CD14-positive monocyte (primary cell): ENCODE data around the gene ETFDH. TPM values are rescaled to one million over a fixed set of nuclear protein-coding genes. Genes with fewer than 3 reads are reported as not detected.
A peak's percentile ranks its signal among the peaks of the same experiment; 100 is the strongest.
"Not testable (repeated sequence)": the region's sequence is repeated elsewhere in the genome, so short reads cannot be mapped to it uniquely, and the experiment has no call there.

Experiments
- DNase-seq, 3 donors: peaks; one replicate each; pipeline ENCODE4 v3.0.0-alpha.2; 2011 to 2022
- H2AFZ ChIP-seq: 2 replicates; pipeline ENCODE4 v1.6.0; 2012; ENCODE audit warnings: mild to moderate bottlenecking, low read depth, low read length, inconsistent platforms; ENCODE audit not compliant: insufficient read depth, poor library complexity, severe bottlenecking
- H3K27ac ChIP-seq, 2 donors: 1 replicate in 1 of 2; 2 replicates in 1 of 2; pipeline ENCODE4 v1.5.1; 2012 to 2013; ENCODE audit warnings: low read length in 2 of 2, control low read depth in 1 of 2, inconsistent platforms in 1 of 2, low read depth in 1 of 2, mild to moderate bottlenecking in 1 of 2
- H3K27me3 ChIP-seq, 2 donors: one replicate each; pipeline versions ENCODE4 v1.6.0 to v1.6.1; 2011 to 2013; ENCODE audit warnings: low read length in 2 of 2; ENCODE audit not compliant: control insufficient read depth in 2 of 2, insufficient read depth in 2 of 2
- H3K36me3 ChIP-seq, 2 donors: replicated peaks in 1 of 2; 1 replicate in 1 of 2; 2 replicates in 1 of 2; pipeline versions ENCODE4 v1.5.1 to v1.6.1; 2012 to 2013; ENCODE audit warnings: low read length in 2 of 2, control low read depth in 1 of 2, inconsistent platforms in 1 of 2, mild to moderate bottlenecking in 1 of 2; ENCODE audit not compliant: insufficient read depth in 2 of 2, control insufficient read depth in 1 of 2
- H3K4me1 ChIP-seq, 2 donors: 1 replicate in 1 of 2; 2 replicates in 1 of 2; pipeline versions ENCODE4 v1.5.1 to v1.6.1; 2012 to 2013; ENCODE audit warnings: low read length in 2 of 2, control low read depth in 1 of 2, inconsistent platforms in 1 of 2, mild to moderate bottlenecking in 1 of 2, moderate library complexity in 1 of 2; ENCODE audit not compliant: insufficient read depth in 2 of 2, control insufficient read depth in 1 of 2
- H3K4me2 ChIP-seq: replicated peaks from 2 replicates; pipeline ENCODE3; 2012; ENCODE audit warnings: low read length, moderate library complexity, mild to moderate bottlenecking; ENCODE audit not compliant: poor library complexity, severe bottlenecking; ENCODE audit errors: extremely low read depth
- H3K4me3 ChIP-seq, 3 experiments: fragments of 200-600 bp in 1 of 3; sonication (generic) in 1 of 3; replicated peaks in 1 of 3; 1 replicate in 2 of 3; 2 replicates in 1 of 3; pipeline ENCODE4 v1.5.1; 2011 to 2013; ENCODE audit warnings: low read length in 3 of 3, mild to moderate bottlenecking in 3 of 3, control low read depth in 2 of 3, low read depth in 2 of 3, inconsistent platforms in 1 of 3, moderate library complexity in 1 of 3
- H3K79me2 ChIP-seq: 2 replicates; pipeline ENCODE4 v1.6.0; 2012; ENCODE audit warnings: mild to moderate bottlenecking, control low read depth, inconsistent platforms, low read length, moderate library complexity; ENCODE audit not compliant: insufficient read depth
- H3K9ac ChIP-seq: 2 replicates; pipeline ENCODE4 v1.6.0; 2017; ENCODE audit warnings: low read length, mild to moderate bottlenecking; ENCODE audit not compliant: insufficient read depth, poor library complexity, severe bottlenecking
- H3K9me3 ChIP-seq, 2 donors: replicated peaks in 1 of 2; 1 replicate in 1 of 2; 2 replicates in 1 of 2; pipeline versions ENCODE4 v1.5.1 to v1.6.1; 2012 to 2013; ENCODE audit warnings: low read length in 2 of 2, control low read depth in 1 of 2; ENCODE audit not compliant: control insufficient read depth in 1 of 2, insufficient read depth in 1 of 2
- H4K20me1 ChIP-seq: 2 replicates; pipeline ENCODE4 v1.6.0; 2012; ENCODE audit warnings: mild to moderate bottlenecking, low read length, control low read depth, moderate library complexity; ENCODE audit not compliant: insufficient read depth
- H3K27ac Mint-ChIP-seq, 7 donors: one replicate each; pipeline ENCODE4 v1.8.0; 2020; ENCODE audit warnings: mild to moderate bottlenecking in 7 of 7, mixed read lengths in 7 of 7, moderate library complexity in 6 of 7, inconsistent platforms in 2 of 7
- H3K27me3 Mint-ChIP-seq, 3 donors: one replicate each; pipeline ENCODE4 v1.8.0; 2021 to 2022; ENCODE audit warnings: low read depth in 3 of 3, mild to moderate bottlenecking in 3 of 3, mixed read lengths in 3 of 3, moderate library complexity in 3 of 3, inconsistent platforms in 1 of 3
- H3K36me3 Mint-ChIP-seq, 2 donors: one replicate each; pipeline ENCODE4 v1.8.0; 2020; ENCODE audit warnings: mixed read lengths in 2 of 2, inconsistent platforms in 1 of 2, mild to moderate bottlenecking in 1 of 2
- H3K4me1 Mint-ChIP-seq: one replicate; pipeline ENCODE4 v1.8.0; 2020; ENCODE audit warnings: mild to moderate bottlenecking, mixed read lengths
- H3K4me3 Mint-ChIP-seq, 2 donors: one replicate each; pipeline ENCODE4 v1.8.0; 2020; ENCODE audit warnings: mild to moderate bottlenecking in 2 of 2, mixed read lengths in 2 of 2, moderate library complexity in 1 of 2
- H3K9me3 Mint-ChIP-seq, 7 donors: one replicate each; pipeline ENCODE4 v1.8.0; 2020 to 2022; ENCODE audit warnings: mixed read lengths in 7 of 7, mild to moderate bottlenecking in 6 of 7, moderate library complexity in 6 of 7, inconsistent platforms in 2 of 7
- WGBS: methylation state at CpG from one replicate; pipeline ENCODE4 v1.1.5; 2013; ENCODE audit warnings: missing lambda C conversion rate; ENCODE audit not compliant: insufficient coverage; 5-methylcytosine and 5-hydroxymethylcytosine counted together
- intact Hi-C, 2 donors: fragments of 100-400 bp; cut with micrococcal nuclease; formaldehyde crosslinking; loops; one replicate each; pipeline versions ENCODE4 v1.15.0 to v1.15.1; 2023
- polyA plus RNA-seq, 3 donors: library from polyadenylated mRNA; depleted of rRNA in 1 of 3; unstranded in 2 of 3; stranded (reverse) in 1 of 3; fragments of 300-500 nt in 2 of 3; fragments of >200 nt in 1 of 3; fragmentation: Illumina TruSeq in 2 of 3; gene quantifications; 1 replicate in 2 of 3; 2 replicates in 1 of 3; pipeline ENCODE4 v1.2.3, GENCODE V29; 2012 to 2021
- TF ChIP-seq, protein P1 (sequence below): fragments of 200-600 bp; IDR thresholded peaks from one replicate; pipeline ENCODE4 v1.8.0; 2022; ENCODE audit warnings: antibody characterized with exemption, mild to moderate bottlenecking

ETFDH gene
- polyA plus RNA-seq, 3 donors = 11.9 to 17.8 (median 16.8) TPM

GRCh38 chr4:158657291-158657690, 14.8 kb upstream of the ETFDH start:
- Mint-ChIP-seq H3K27ac (no peak overlapping the region), H3K27me3 (peaks cover 0 to 3% (median 2%) of the 10 kb centered on the region in 3 donors), H3K4me1 (peaks cover 7% of the 10 kb centered on the region), H3K9me3 (peaks cover 0 to 8% (median 2%) of the 10 kb centered on the region in 7 donors), H3K36me3 (no peaks in the 10 kb centered on the region), H3K4me3 (no peak overlapping the region)
- Histone ChIP-seq H3K27ac (no peak overlapping the region), H3K4me3 (no peak overlapping the region), H3K27me3 (no peaks in the 10 kb centered on the region), H4K20me1 (no peaks in the 10 kb centered on the region), H3K9me3 (no peaks in the 10 kb centered on the region), H3K4me1 (peaks cover 0 to 5% of the 10 kb centered on the region in 2 donors), H3K4me2 (no peak overlapping the region), H3K9ac (no peak overlapping the region), H3K36me3 (no peaks in the 10 kb centered on the region), H2AFZ (no peak overlapping the region), H3K79me2 (no peaks in the 10 kb centered on the region)
- 95% methylated on average over 11 of the region's 11 CpGs for WGBS
- DNase-seq = no peak
- TF ChIP-seq, protein P1, sequence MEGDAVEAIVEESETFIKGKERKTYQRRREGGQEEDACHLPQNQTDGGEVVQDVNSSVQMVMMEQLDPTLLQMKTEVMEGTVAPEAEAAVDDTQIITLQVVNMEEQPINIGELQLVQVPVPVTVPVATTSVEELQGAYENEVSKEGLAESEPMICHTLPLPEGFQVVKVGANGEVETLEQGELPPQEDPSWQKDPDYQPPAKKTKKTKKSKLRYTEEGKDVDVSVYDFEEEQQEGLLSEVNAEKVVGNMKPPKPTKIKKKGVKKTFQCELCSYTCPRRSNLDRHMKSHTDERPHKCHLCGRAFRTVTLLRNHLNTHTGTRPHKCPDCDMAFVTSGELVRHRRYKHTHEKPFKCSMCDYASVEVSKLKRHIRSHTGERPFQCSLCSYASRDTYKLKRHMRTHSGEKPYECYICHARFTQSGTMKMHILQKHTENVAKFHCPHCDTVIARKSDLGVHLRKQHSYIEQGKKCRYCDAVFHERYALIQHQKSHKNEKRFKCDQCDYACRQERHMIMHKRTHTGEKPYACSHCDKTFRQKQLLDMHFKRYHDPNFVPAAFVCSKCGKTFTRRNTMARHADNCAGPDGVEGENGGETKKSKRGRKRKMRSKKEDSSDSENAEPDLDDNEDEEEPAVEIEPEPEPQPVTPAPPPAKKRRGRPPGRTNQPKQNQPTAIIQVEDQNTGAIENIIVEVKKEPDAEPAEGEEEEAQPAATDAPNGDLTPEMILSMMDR = no peak
- intact Hi-C loops = no loop called here

DNA sequence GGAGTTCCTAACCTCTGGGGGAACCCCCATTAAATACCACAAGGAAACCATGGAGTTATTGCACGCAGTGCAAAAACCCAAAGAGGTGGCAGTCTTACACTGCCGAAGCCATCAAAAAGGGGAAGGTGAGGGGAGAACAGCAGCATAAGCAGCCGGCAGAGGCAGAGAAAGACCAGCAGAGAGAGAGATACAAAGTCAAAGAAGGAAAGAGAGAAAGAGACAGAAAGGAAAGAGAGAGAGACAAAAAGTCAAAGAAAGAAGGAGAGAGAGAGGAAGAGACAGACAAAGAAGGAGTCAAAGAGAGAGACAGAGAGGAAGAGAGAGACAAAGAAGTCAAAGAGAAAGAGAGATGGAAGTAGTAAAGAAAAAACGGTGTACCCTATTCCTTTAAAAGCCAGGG, 8.8 kb upstream of the ETFDH start:
- peaks cover 23% of the 10 kb centered on the region for H3K79me2 ChIP-seq
- H3K36me3 Mint-ChIP-seq, H3K9me3 ChIP-seq, intact Hi-C loops, H3K36me3 ChIP-seq, H3K9ac ChIP-seq, H3K27me3 Mint-ChIP-seq, H3K27me3 ChIP-seq, H3K9me3 Mint-ChIP-seq, H4K20me1 ChIP-seq: not testable (repeated sequence)
- H2AFZ ChIP-seq = peak overlapping the region; percentile 63
- peaks cover 26 to 30% of the 10 kb centered on the region in 2 donors for H3K4me1 ChIP-seq
- DNase-seq = peak; percentile 22 to 73 (median 28)
- peak overlapping the region in 1 of 3 experiments; percentile 51 for H3K4me3 ChIP-seq
- H3K4me2 ChIP-seq = peak overlapping the region; percentile 60
- Mint-ChIP-seq H3K4me3 (peak overlapping the region; percentile 69 to 87), H3K27ac (peak overlapping the region; percentile 75 to 93 (median 85)), H3K4me1 (peaks cover 28% of the 10 kb centered on the region)
- peak overlapping the region in 1 of 2 donors; percentile 66 for H3K27ac ChIP-seq
- WGBS = 0% methylated on average over 1 of the region's 4 CpGs

DNA sequence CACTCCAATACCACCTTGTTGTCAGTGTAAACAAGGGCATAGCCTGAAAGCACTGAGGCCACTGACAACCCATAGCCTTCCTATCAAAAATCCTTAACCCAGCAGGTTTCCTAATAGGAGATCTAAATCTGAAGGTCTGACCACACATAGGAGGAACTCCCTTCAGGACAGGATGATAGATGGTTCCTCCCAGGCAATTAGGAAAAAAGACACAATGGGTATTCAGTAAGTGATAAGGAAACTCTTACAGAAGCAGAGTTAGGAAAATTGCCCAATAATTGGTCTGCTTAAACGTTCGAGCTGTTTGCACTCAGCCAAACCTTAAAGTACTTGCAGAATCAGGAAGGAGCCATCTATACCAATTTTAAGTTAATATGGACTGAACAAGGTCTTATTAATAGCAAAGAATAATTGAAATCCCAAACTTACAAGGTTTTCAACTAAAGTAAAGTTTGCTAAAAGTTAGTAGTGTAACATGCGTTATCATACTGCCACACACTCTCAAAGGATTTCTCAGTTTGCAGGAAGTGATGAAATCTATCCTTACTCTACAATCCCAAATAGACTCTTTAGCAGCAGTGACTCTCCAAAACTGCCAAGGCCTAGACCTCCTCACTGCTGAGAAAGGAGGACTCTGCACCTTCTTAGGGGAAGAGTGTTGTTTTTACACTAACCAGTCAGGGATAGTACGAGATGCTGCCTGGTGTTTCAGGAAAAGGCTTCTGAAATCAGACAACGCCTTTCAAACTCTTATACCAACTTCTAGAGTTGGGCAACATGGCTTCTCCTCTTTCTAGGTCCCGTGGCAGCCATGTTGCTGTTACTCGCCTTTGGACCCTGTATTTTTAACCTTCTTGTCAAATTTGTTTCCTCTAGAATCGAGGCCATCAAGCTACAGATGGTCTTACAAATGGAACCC, 8.1 kb upstream of the ETFDH start:
- Histone ChIP-seq H3K79me2 (peaks cover 31% of the 10 kb centered on the region), H3K4me1 (peaks cover 26 to 30% of the 10 kb centered on the region in 2 donors), H3K4me2 (peak overlapping the region; percentile 60), H3K27ac (peak overlapping the region; percentile 43 to 72), H3K4me3 (peak overlapping the region in 1 of 3 experiments; percentile 51), H2AFZ (peak overlapping the region; percentile 63)
- no CpG with 5 or more reads among the region's 8 CpGs for WGBS
- DNase-seq = peak; percentile 3 to 54 (median 44)
- H3K27me3 ChIP-seq, H4K20me1 ChIP-seq, H3K36me3 Mint-ChIP-seq, H3K36me3 ChIP-seq, H3K9ac ChIP-seq, H3K9me3 ChIP-seq, H3K27me3 Mint-ChIP-seq, H3K9me3 Mint-ChIP-seq, intact Hi-C loops: not testable (repeated sequence)
- peak overlapping the region; percentile 46 to 93 (median 76) for H3K27ac Mint-ChIP-seq
- peak overlapping the region in 1 of 2 donors; percentile 87 for H3K4me3 Mint-ChIP-seq
- H3K4me1 Mint-ChIP-seq = peaks cover 28% of the 10 kb centered on the region
